ENCODE results near the gene SOBP. TPM values are rescaled to one million over a fixed set of nuclear protein-coding genes. Genes with fewer than 3 reads are reported as not detected.

SOBP gene
- total RNA-seq, 1 experiment from 2014 or later, result 1.7 TPM

- no peak overlapping the region for H3K4me3 Mint-ChIP-seq (ENCODE audit: low read depth, unreplicated experiment)
- no peak for DNase-seq
- H3K4me1 Mint-ChIP-seq (ENCODE audit: low read depth, unreplicated experiment), result peaks cover 19% of the 10 kb centered on the region
- no TSS peak for BruUV-seq (replicated peaks)
- no peak overlapping the region for H3K27ac Mint-ChIP-seq (ENCODE audit: unreplicated experiment)
- H3K9me3 Mint-ChIP-seq (ENCODE audit: low read depth, unreplicated experiment), result no peaks in the 10 kb centered on the region
- H3K36me3 Mint-ChIP-seq (ENCODE audit: insufficient read depth, unreplicated experiment), result no peaks in the 10 kb centered on the region
- CTCF ChIA-PET, result no interaction called here
- intact Hi-C loops (cut with micrococcal nuclease; ENCODE audit: unreplicated experiment), result no loop called here
- no peak for TF ChIP-seq CTCF (IDR thresholded peaks at IDR 0.05; ENCODE audit: unreplicated experiment)
- H3K27me3 Mint-ChIP-seq (ENCODE audit: unreplicated experiment), result no peaks in the 10 kb centered on the region
These were observed 104.8 kb downstream of the SOBP start for GRCh38 chr6:107594736-107595135.

- H3K36me3 Mint-ChIP-seq (ENCODE audit: insufficient read depth, unreplicated experiment), result no peaks in the 10 kb centered on the region
- H3K27ac Mint-ChIP-seq (ENCODE audit: unreplicated experiment), result no peak overlapping the region
- no peaks in the 10 kb centered on the region for H3K9me3 Mint-ChIP-seq (ENCODE audit: low read depth, unreplicated experiment)
- CTCF ChIA-PET, result no interaction called here
- no peak overlapping the region for H3K4me3 Mint-ChIP-seq (ENCODE audit: low read depth, unreplicated experiment)
- intact Hi-C loops (cut with micrococcal nuclease; ENCODE audit: unreplicated experiment), result no loop called here
- BruUV-seq (replicated peaks), result no TSS peak
- no peak for DNase-seq
- peaks cover 28% of the 10 kb centered on the region for H3K4me1 Mint-ChIP-seq (ENCODE audit: low read depth, unreplicated experiment)
- TF ChIP-seq CTCF (IDR thresholded peaks at IDR 0.05; ENCODE audit: unreplicated experiment), result no peak
- H3K27me3 Mint-ChIP-seq (ENCODE audit: unreplicated experiment), result no peaks in the 10 kb centered on the region
These were observed 108.2 kb downstream of the SOBP start for GRCh38 chr6:107598091-107598490.

- Mint-ChIP-seq H3K4me1 (ENCODE audit: low read depth, unreplicated experiment) (peaks cover 34% of the 10 kb centered on the region), H3K27me3 (ENCODE audit: unreplicated experiment) (no peaks in the 10 kb centered on the region), H3K27ac (ENCODE audit: unreplicated experiment) (no peak overlapping the region), H3K4me3 (ENCODE audit: low read depth, unreplicated experiment) (no peak overlapping the region), H3K9me3 (ENCODE audit: low read depth, unreplicated experiment) (no peaks in the 10 kb centered on the region), H3K36me3 (ENCODE audit: insufficient read depth, unreplicated experiment) (no peaks in the 10 kb centered on the region)
- CTCF ChIA-PET, result no interaction called here
- intact Hi-C loops (cut with micrococcal nuclease; ENCODE audit: unreplicated experiment), result no loop called here
- DNase-seq, result no peak
- no TSS peak for BruUV-seq (replicated peaks)
- no peak for TF ChIP-seq CTCF (IDR thresholded peaks at IDR 0.05; ENCODE audit: unreplicated experiment)
These were observed 109.1 kb downstream of the SOBP start for GRCh38 chr6:107599043-107599442.

- H3K27ac Mint-ChIP-seq (ENCODE audit: unreplicated experiment), result no peak overlapping the region
- H3K4me3 Mint-ChIP-seq (ENCODE audit: low read depth, unreplicated experiment), result no peak overlapping the region
- no peaks in the 10 kb centered on the region for H3K27me3 Mint-ChIP-seq (ENCODE audit: unreplicated experiment)
- no peak for TF ChIP-seq CTCF (IDR thresholded peaks at IDR 0.05; ENCODE audit: unreplicated experiment)
- no peaks in the 10 kb centered on the region for H3K9me3 Mint-ChIP-seq (ENCODE audit: low read depth, unreplicated experiment)
- DNase-seq, result no peak
- H3K36me3 Mint-ChIP-seq (ENCODE audit: insufficient read depth, unreplicated experiment), result no peaks in the 10 kb centered on the region
- CTCF ChIA-PET, result interaction anchor here (0.7 to 1.6 kb wide), 3 partner anchors 14 to 282 kb away, joined by 3 to 4 read pairs (median 3); no protein-coding TSS in a partner anchor
- BruUV-seq (replicated peaks), result no TSS peak
- H3K4me1 Mint-ChIP-seq (ENCODE audit: low read depth, unreplicated experiment), result peaks cover 36% of the 10 kb centered on the region
- intact Hi-C loops (cut with micrococcal nuclease; ENCODE audit: unreplicated experiment), result loop anchor here (2.0 kb wide), 1 partner anchor 41 kb away; no protein-coding TSS in a partner anchor
These were observed 110.2 kb downstream of the SOBP start for GRCh38 chr6:107600121-107600520.

Data from Calu3 (cell line).